ENCODE results near the gene ULK2.

DNA sequence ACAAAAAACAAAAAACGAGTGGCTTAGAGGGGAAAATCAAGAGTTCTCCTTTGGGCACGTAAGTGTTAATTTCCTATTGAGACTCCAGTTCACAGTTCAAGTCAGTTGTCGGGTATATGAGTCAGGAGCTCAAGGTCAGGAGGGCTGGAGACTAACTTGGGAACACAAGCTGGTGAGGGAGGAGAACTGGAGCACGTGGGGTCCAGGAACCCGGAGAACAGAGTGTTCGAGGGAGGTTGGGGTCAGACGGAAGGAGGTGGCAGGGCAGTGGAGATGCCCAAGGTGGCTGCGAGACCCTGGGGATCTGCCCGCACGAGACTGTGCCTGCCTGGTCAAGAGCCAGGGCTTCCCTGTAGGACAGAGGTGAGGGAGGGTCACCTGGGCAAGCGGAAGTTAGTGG is 131.7 kb downstream of the ULK2 start:
- no peak for TF ChIP-seq YY1 (IDR thresholded peaks at IDR 0.05; ENCODE audit: insufficient read depth, insufficient read length)
- TF ChIP-seq ZNF274 (IDR thresholded peaks at IDR 0.05; ENCODE audit: low read depth, low read length), result no peak
